Activated CD4-positive, alpha-beta T cell treated with anti-CD3 and anti-CD28 coated beads, Interleukin-2, amount 50 U/mL, for 24 hours (primary cell): ENCODE data around the gene GRAMD1B.
"Not testable (repeated sequence)": the region's sequence is repeated elsewhere in the genome, so short reads cannot be mapped to it uniquely, and the experiment has no call there.

Source experiments
- DNase-seq, 2 donors: peaks; one replicate each; pipeline ENCODE4 v3.0.0-alpha.2; 2020; ENCODE audit warnings: low read depth in 1 of 2, low spot score in 1 of 2

GRAMD1B gene

DNA sequence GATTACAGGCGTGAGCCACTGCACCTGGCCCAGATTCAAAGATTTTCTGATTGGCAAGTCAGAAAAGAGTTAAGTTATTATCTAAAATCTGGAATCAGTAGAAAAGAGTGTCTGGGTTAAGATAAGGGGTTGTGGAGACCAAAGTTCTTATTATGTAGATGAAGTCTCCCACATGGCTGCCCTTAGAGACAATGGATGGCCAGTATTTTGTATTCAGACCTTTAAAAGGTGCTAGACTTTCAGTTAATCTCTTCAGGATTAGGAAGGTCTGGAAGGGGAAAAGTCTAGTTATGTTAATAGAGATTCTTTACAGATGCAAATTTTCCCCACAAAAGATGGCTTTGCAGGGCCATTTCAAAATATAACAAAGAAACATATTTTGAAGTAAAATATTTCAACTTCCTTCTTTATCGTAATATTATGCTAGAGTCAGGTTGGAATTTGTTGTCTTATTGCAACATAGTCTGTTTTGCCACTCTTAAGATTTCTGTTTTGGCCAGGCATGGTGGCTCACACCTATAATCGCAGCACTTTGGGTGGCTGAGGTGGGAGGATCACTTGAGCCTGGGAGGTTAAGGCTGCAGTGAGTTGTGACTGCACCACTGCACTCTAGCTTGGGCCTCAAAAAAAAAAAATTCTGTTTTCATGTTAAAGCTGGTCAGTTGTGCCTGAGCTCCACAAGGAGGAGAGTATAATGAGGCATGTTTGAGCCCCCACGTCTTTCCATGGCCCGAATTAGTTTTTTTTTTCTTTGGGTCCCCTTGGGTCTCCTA, 14.0 kb downstream of the GRAMD1B start:
- DNase-seq = no peak

GRCh38 chr11:123448823-123449222, 18.8 kb downstream of the GRAMD1B start:
- DNase-seq = no peak

DNA sequence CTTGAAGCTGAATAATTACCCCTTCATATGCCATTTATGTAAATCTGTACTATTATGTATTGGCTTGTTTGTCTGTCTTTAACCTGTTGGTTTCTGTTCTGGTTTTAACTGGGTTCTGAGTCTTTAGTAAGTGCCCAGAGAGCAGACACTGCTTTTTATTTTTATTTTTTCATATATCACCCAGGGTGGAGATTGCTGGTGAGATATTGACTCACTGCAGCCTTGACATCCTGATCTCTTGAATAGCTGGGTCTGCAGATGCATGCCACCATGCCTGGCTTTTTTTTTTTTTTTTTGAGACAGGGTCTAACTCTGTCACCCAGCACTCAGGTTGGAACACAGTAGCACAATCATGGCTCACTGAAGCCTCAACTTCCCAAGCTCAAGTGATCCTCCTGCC, 19.4 kb downstream of the GRAMD1B start:
- no peak for DNase-seq

DNA sequence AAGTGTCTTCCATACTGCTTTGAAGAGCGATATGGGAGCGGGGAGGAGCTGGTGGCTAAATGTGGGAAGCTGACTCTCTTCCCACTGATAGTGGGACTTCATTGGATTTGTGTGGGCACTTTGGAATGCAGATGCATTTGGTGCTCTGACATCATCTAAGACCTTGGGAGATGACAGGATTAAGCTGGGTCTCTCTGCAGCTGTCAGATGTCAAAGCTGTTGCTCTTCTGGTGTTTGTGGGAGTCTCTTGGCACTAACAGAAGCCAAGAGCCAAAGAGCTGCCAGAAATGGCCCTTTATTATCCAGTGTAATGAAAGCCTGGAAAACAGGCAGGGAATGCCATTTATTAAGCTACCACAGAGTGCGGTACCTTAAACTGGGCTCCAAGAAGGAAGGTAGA, 20.6 kb downstream of the GRAMD1B start:
- no peak for DNase-seq

GRCh38 chr11:123451183-123451781, 21.2 kb downstream of the GRAMD1B start:
- DNase-seq = no peak

- DNase-seq = no peak
Measured at GRCh38 chr11:123452794-123453193, 22.7 kb downstream of the GRAMD1B start.

DNA sequence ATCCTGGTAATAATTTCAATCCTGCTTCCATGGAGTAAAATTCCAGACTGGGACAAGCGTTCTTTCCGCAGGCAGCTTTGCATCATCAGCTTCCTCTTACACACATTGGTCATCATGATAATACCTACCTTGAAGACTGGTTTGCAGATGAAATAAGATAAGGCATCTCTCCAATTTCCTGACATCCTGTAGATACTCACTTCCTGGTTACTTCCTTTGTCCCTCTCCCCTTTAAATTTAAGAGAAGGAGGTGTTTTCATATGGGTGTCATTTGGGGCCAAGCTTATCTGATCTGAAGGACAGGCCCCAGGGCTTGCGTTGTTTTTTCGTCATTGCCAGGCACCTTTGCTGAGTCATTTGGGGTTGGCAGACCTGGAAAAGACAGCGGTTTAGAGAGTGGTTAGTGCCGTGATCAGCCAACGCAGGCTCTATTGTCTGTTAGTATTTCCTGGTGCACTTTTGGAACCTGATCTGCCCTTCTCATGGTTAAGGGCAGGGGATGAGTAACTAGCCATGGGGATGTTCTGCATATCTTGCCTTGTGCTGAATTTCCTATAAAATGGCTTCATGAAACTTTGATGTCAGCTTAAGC, 24.1 kb downstream of the GRAMD1B start:
- peak in 1 of 2 donors; percentile 58 for DNase-seq

DNA sequence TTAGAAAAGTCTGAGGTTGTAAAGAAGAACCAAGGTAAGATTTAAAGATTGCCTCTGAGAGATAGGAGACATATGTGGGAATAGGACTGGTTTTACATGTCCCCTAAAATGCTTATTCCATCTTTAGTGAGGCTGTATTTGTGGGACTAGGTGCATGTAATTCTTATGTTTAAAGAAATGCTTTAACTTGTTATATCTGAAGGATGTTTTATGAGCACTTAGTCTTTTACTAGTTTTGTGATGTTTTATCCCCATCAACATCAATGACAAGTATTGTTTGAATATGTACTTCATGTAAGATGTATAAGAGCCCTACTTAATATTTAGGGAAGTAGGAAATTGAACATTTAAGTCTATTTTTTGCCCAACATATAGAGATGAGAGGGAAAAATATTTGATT, 24.7 kb downstream of the GRAMD1B start:
- DNase-seq = no peak

DNA sequence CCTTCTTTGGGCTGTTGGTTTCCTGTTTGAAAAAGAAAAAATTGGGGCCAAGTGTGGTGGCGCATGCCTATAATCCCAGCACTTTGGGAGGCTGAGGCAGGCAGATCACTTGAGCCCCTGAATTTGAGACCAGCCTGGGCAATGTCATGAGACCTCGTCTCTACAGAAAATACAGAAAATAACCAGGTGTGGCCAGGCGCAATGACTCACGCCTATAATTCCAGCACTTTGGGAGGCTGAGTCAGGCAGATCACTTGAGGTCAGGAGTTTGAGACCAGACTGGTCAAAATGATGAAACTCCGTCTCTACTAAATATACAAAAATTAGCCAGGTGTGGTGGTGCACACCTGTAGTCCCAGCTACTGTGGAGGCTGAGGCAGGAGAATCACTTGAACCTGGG, 26.4 kb downstream of the GRAMD1B start:
- DNase-seq = not testable (repeated sequence)

GRCh38 chr11:123457187-123457770, 27.2 kb downstream of the GRAMD1B start:
- DNase-seq = no peak

DNA sequence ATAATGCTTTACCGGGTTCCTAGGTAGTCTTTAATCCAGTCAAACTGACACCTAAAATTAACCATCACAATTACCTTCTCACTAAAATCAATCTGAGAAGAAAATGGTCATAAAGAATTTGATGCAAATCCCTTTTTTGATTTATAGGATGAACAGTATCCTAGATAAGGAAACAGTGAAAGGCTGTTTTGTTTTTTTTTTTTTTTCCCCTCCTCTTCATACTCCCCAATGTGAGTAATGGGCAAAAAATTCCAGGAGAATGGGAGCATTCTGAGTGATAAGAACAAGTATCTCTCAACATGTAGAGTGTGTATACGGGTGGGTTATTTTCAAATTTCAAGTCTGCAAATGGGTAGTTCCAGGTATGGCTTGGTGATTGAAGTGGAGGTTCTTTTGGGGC, 28.4 kb downstream of the GRAMD1B start:
- no peak for DNase-seq

GRCh38 chr11:123460012-123460700, 30.1 kb downstream of the GRAMD1B start:
- DNase-seq = no peak

- no peak for DNase-seq
Measured at GRCh38 chr11:123461164-123461563, 31.1 kb downstream of the GRAMD1B start.

DNA sequence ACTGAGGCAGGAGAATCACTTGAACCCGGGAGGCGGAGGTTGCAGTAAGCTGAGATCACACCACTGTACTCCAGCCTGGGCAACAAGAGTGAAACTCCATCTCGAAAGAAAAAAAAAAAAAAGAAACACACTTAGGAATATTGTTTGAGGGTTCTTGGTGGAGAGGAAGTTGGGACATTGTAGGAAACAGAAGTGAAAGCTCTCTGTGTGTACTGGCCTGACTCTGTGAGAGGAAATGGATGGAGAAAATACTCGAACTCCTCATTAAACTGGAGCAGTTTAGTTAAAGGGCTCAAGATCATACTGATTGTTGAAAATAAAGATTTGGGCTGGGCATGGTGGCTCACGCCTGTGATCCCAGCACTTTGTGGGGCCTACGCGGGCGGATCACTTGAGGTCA, 35.6 kb downstream of the GRAMD1B start:
- not testable (repeated sequence) for DNase-seq

- not testable (repeated sequence) for DNase-seq
Measured at GRCh38 chr11:123466172-123466571, 36.1 kb downstream of the GRAMD1B start.

DNA sequence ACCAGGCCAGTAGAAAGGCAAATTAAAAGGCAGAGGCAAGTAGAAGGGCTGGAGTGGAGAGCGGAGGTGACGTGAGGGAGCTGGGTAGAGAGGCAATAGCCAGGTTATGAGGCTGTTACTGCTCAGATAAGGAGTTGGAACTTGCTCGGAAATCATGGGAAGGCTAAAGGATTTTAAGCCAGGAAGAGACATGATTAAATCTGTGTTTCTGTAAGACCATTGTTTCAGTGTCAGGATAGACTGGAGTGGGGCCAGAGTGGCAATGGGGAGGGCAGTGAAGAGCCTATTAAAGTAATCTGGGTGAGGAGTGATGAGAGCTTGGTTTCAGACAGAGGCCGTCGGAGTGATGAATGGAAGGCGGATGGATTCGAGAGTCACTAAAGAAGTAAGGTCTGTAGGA, 39.0 kb downstream of the GRAMD1B start:
- DNase-seq = no peak

GRCh38 chr11:123469586-123469985, 39.5 kb downstream of the GRAMD1B start:
- DNase-seq = no peak

GRCh38 chr11:123470842-123471241, 40.8 kb downstream of the GRAMD1B start:
- DNase-seq = no peak

GRCh38 chr11:123472236-123472935, 42.3 kb downstream of the GRAMD1B start:
- no peak for DNase-seq

DNA sequence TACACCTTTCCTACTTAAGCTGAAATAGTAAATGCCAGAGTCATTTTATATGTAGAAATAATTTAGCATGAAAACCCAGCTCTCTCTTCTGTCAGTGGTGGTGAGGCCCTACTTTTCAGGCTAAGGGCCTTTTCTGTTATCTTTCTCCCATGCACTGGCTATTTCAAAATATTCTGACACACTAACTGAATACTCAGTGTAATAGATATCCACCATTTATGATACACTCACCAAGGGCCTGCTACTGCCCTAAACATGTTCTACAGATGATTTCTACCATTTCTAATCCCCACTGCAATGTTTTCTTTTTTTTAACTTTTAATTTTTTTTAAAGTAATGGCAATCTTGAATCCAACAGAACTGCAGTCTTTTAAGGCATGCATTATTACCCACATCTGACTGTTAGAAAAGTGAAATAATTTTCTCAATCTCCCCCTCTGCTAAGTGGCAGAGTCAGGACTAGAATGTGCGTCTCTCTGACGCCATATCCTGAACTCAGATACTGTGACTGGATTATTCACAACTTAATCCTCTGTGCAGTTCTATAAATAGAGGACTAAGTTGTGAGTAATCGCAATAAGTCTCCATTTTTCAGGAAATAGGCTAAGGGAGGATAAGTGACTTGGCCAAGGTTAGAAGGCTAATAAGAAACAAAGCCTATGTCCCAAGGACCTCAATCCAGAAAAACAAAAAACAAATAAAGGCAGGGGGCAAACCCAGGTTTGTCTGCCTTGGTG, 44.0 kb downstream of the GRAMD1B start:
- DNase-seq = no peak
